Duodenal mucosa (tissue), 2 donors: Measurements from ENCODE around the gene TMEM191B.
"Not testable (repeated sequence)": the region's sequence is repeated elsewhere in the genome, so short reads cannot be mapped to it uniquely, and the experiment has no call there.

ENCODE experiments used
- H3K27ac ChIP-seq: one replicate; pipeline ENCODE4 v1.7.0; 2013; ENCODE audit warnings: low read depth, low read length
- H3K27me3 ChIP-seq, 2 donors: one replicate each; pipeline ENCODE4 v1.7.0; 2013; ENCODE audit warnings: low read length in 2 of 2, control low read depth in 1 of 2; ENCODE audit not compliant: insufficient read depth in 2 of 2, control insufficient read depth in 1 of 2
- H3K36me3 ChIP-seq, 2 donors: one replicate each; pipeline ENCODE4 v1.7.0; 2013; ENCODE audit warnings: low read length in 2 of 2, control low read depth in 1 of 2; ENCODE audit not compliant: insufficient read depth in 2 of 2, control insufficient read depth in 1 of 2
- H3K4me1 ChIP-seq, 2 donors: one replicate each; pipeline ENCODE4 v1.7.0; 2013; ENCODE audit warnings: low read length in 2 of 2, control low read depth in 1 of 2; ENCODE audit not compliant: insufficient read depth in 2 of 2, control insufficient read depth in 1 of 2
- H3K4me3 ChIP-seq, 2 donors: one replicate each; pipeline ENCODE4 v1.7.0; 2013; ENCODE audit warnings: low read length in 2 of 2, low read depth in 1 of 2
- H3K9ac ChIP-seq, 2 donors: one replicate each; pipeline ENCODE4 v1.7.0; 2013; ENCODE audit warnings: low read length in 2 of 2, low read depth in 1 of 2
- H3K9me3 ChIP-seq, 2 donors: one replicate each; pipeline ENCODE4 v1.7.0; 2013; ENCODE audit warnings: low read length in 2 of 2, control low read depth in 1 of 2; ENCODE audit not compliant: control insufficient read depth in 1 of 2

Gene TMEM191B

GRCh38 chr22:18558939-18559338, 31.3 kb downstream of the TMEM191B start:
- not testable (repeated sequence) for H3K9ac ChIP-seq

DNA sequence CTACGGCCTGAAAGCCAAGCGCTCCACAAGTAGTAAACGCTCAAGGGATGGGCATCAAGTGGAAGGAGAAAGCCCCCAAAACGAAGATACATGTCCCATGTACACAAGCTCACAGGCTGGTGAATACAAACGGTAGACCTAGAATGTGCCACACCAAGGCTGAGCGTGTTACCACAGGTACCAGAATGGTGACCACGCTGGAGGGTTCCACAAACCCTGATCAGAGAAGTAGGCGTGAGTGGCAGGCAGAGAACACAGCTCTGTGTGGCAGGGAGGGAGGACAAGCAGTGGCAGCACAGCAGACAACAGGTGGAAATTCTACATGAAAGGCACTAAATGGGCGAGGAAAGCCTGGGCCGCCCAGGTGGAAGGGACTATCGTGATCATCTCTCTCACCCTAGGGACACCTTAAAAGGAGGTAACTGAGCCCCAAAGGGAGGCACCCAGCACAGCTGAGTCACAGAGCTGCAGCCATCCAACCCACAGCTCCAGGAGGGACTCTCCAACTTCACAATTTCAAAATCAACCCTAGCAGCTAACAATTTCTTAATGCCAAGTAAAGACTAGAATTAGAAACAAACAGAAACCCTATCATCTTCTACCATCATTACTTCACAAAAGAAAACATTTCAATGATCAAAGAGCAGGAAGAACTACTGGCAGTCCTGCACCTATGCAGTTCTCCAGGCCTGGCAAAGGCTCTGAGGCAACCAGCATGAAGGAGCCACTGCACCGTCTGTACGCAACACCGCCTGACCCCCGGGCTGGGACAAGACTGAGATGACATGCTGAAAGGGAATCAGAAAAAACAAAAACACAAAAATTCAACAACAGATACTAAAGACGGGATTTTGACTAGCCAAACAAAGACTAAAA, 32.7 kb downstream of the TMEM191B start:
- not testable (repeated sequence) for H3K4me1 ChIP-seq, H3K9ac ChIP-seq, H3K27me3 ChIP-seq, H3K36me3 ChIP-seq, H3K27ac ChIP-seq, H3K4me3 ChIP-seq, H3K9me3 ChIP-seq

More at GRCh38 chr22:18558939-18559338, 31.3 kb downstream of the TMEM191B start:
- H3K4me1 ChIP-seq, H3K9me3 ChIP-seq, H3K4me3 ChIP-seq, H3K27me3 ChIP-seq, H3K36me3 ChIP-seq, H3K27ac ChIP-seq: not testable (repeated sequence)

DNA sequence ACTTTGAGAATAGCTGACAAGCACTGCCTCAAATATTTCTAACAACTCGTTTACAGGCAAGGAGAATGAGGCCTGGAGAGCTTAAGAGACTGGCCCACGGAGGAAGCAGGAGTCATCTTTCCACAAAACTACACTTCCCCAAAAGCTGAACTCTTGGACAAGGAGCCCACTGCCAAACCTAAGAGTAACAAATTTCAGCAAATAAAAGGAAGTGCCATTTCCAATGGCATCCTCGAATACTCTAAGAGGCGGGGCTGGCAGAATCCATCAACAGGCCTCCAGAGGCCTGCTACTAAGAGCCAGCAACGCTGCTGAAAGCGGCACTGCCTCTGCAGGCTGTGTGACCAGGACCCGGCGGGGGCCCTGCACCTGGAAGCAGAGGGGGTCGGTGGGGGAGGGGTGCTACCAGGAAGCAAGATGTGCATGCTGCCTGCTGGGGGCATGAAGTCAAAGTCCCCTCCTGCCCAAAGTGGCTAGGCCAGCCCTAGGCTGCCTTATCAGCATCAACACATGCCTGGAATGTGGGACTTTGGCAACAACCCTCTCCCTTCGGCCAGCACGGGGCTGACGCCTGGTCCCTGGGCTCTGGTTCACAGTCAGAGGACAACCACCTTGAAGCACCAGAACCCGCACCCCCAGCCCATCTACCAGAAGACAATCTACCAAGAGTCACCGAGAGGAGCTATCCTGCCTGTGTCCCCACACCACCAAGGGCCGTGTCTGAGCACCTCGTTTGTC, 43.1 kb downstream of the TMEM191B start:
- H3K4me3 ChIP-seq, H3K4me1 ChIP-seq, H3K9ac ChIP-seq, H3K27me3 ChIP-seq, H3K9me3 ChIP-seq, H3K36me3 ChIP-seq, H3K27ac ChIP-seq: not testable (repeated sequence)

DNA sequence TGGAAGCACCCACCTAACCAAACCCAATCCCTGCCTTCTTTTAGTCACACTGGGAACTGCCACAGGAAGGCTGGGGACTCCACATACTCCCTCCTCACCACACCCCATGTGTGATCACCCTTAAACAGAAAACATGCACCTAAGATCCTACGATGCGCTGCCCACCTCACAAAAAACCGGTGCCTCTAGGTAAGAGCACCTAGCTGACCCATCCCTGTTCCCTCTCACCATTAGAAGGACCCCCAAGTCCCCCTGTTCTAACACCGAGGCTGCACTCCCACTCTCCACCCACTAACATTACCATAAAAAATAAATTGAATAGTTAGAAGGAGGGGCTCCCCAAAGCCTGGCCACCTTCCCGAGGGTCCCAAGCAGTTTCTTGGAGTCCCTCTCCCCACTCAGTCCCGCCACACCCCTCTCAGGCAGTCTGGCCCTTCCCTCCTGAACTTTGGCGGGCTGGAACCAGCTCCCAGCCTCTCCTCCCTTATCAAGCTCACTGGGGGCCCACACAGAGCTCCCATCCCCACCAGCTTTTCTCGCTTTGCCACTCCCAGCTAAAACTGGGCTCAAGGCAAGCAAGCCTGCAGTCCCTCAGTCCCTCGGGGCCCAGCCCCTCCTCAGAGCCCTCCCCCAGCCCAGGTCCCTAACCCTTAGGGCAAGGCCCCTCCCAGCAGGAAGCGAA, 46.0 kb downstream of the TMEM191B start:
- H3K36me3 ChIP-seq, H3K4me3 ChIP-seq, H3K27ac ChIP-seq, H3K27me3 ChIP-seq, H3K9me3 ChIP-seq, H3K4me1 ChIP-seq, H3K9ac ChIP-seq: not testable (repeated sequence)

DNA sequence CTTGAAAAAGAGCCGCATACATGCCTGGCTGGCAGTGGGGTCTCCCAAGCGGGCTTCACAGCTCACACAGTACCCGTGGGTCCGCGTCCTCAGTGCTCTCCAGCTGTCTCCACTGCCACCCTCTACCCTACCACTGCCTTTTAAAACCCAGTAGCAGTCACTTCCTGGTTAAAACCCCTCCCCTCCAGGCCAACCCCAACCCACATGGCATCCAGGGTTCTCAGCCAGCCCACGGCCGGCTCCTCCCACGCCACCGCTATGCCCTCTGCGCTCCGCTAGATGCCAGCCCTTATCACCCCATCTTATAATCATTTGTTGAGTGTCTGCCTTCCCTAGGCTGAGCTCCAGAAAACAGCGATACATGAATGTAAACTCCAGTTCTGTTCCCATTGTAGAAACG, 47.0 kb downstream of the TMEM191B start:
- H3K4me3 ChIP-seq, H3K9me3 ChIP-seq, H3K27me3 ChIP-seq, H3K4me1 ChIP-seq, H3K27ac ChIP-seq, H3K9ac ChIP-seq, H3K36me3 ChIP-seq: not testable (repeated sequence)

GRCh38 chr22:18575686-18576085, 48.1 kb downstream of the TMEM191B start:
- H3K27ac ChIP-seq, H3K9me3 ChIP-seq, H3K9ac ChIP-seq, H3K4me1 ChIP-seq, H3K4me3 ChIP-seq, H3K27me3 ChIP-seq, H3K36me3 ChIP-seq: not testable (repeated sequence)

GRCh38 chr22:18577090-18577818, 49.7 kb downstream of the TMEM191B start:
- H3K4me3 ChIP-seq, H3K27me3 ChIP-seq, H3K4me1 ChIP-seq, H3K9me3 ChIP-seq, H3K27ac ChIP-seq, H3K36me3 ChIP-seq, H3K9ac ChIP-seq: not testable (repeated sequence)

DNA sequence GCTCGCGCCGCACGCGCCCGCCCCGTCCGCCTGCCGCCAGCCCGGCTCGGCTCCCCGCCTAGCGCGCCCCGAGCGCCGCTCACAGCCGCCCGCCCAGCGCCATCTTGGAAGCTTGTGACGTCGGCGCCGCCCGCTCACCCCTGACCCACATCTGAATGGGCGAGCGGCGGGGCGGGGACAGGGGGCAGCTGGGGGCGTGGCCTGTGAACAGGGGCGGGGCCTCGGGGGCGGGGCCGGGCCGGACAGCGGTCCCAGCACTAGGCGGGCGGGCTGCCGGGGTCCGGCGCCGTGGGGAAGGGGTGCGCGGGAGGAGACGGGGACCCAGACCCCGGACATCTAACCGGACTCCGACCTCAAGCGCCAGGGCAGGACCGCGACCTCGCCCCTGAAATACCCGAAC, 50.2 kb downstream of the TMEM191B start:
- not testable (repeated sequence) for H3K9me3 ChIP-seq, H3K4me1 ChIP-seq, H3K9ac ChIP-seq, H3K36me3 ChIP-seq, H3K27me3 ChIP-seq, H3K4me3 ChIP-seq, H3K27ac ChIP-seq
